ENCODE results near the gene OSGEP.

DNA sequence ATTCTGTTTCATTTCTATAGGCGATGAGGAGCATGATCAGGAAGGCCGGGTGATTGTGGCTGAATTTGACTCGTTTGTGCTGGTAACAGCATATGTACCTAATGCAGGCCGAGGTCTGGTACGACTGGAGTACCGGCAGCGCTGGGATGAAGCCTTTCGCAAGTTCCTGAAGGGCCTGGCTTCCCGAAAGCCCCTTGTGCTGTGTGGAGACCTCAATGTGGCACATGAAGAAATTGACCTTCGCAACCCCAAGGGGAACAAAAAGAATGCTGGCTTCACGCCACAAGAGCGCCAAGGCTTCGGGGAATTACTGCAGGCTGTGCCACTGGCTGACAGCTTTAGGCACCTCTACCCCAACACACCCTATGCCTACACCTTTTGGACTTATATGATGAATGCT, 2.4 kb upstream of the OSGEP start:
- TF ChIP-seq, protein P1, sequence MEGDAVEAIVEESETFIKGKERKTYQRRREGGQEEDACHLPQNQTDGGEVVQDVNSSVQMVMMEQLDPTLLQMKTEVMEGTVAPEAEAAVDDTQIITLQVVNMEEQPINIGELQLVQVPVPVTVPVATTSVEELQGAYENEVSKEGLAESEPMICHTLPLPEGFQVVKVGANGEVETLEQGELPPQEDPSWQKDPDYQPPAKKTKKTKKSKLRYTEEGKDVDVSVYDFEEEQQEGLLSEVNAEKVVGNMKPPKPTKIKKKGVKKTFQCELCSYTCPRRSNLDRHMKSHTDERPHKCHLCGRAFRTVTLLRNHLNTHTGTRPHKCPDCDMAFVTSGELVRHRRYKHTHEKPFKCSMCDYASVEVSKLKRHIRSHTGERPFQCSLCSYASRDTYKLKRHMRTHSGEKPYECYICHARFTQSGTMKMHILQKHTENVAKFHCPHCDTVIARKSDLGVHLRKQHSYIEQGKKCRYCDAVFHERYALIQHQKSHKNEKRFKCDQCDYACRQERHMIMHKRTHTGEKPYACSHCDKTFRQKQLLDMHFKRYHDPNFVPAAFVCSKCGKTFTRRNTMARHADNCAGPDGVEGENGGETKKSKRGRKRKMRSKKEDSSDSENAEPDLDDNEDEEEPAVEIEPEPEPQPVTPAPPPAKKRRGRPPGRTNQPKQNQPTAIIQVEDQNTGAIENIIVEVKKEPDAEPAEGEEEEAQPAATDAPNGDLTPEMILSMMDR (conservative IDR thresholded peaks at IDR 0.05 in 1 of 2, IDR thresholded peaks at IDR 0.05 in 1 of 2; ENCODE audit: low read depth in 1 of 2, low read length in 2 of 2) = no peak
- TF ChIP-seq EZH2 (IDR thresholded peaks at IDR 0.05; ENCODE audit: low read length, missing control alignments) = no peak
